K562 (cell line): ENCODE measurements around the gene OCIAD1. TPM values are rescaled to one million over a fixed set of nuclear protein-coding genes. Genes with fewer than 3 reads are reported as not detected.

Experiments
- BRCA1 ChIP-seq, 2 experiments: fragments of 450-650 bp in 1 of 2; sonication (generic) in 1 of 2; formaldehyde crosslinking in 1 of 2; IDR thresholded peaks; 2 replicates each; pipeline versions ENCODE4 v1.5.0 to v1.6.1; 2017 to 2020; ENCODE audit warnings: mild to moderate bottlenecking in 1 of 2, missing genetic modification reagents in 1 of 2
- CAMTA2 ChIP-seq: fragments of 250-450 bp; sonication (Bioruptor Pico); conservative IDR thresholded peaks from 2 replicates; pipeline ENCODE4 v1.5.1; 2022
- CBFA2T2 ChIP-seq: fragments of 450-650 bp; conservative IDR thresholded peaks from 2 replicates; pipeline ENCODE4 v1.6.1; 2017; ENCODE audit warnings: mild to moderate bottlenecking
- ESRRA ChIP-seq: fragments of 450-650 bp; IDR thresholded peaks from 2 replicates; pipeline ENCODE4 v1.6.1; 2014; ENCODE audit warnings: low read depth, mild to moderate bottlenecking, moderate library complexity, borderline replicate concordance
- FOS ChIP-seq: IDR thresholded peaks from 3 replicates; pipeline ENCODE4 v1.6.1; 2011; ENCODE audit not compliant: insufficient read length; ENCODE audit errors: extremely low read depth
- FOXM1 ChIP-seq, 2 experiments: fragments of 450-650 bp in 1 of 2; sonication (generic) in 1 of 2; formaldehyde crosslinking in 1 of 2; IDR thresholded peaks; 2 replicates each; pipeline versions ENCODE4 v1.6.1 to v1.9.0; 2017 to 2022; ENCODE audit warnings: low read depth in 2 of 2, mild to moderate bottlenecking in 2 of 2, missing genetic modification reagents in 1 of 2, moderate library complexity in 1 of 2
- HDAC8 ChIP-seq: fragments of 450-650 bp; IDR thresholded peaks from 2 replicates; pipeline ENCODE4 v1.6.1; 2016; ENCODE audit warnings: mild to moderate bottlenecking, missing genetic modification characterization, moderate library complexity, missing compliant biosample characterization
- HSF4 ChIP-seq: fragments of 250-450 bp; sonication (Bioruptor Pico); IDR thresholded peaks from 2 replicates; pipeline ENCODE4 v2.1.2; 2022; ENCODE audit warnings: mild to moderate bottlenecking, moderate library complexity, borderline replicate concordance
- KLF10 ChIP-seq: fragments of 250-450 bp; sonication (Bioruptor Pico); IDR thresholded peaks from 2 replicates; pipeline ENCODE4 v1.6.1; 2021; ENCODE audit warnings: matching md5 sums
- MCM2 ChIP-seq: fragments of 450-650 bp; IDR thresholded peaks from 2 replicates; pipeline ENCODE4 v1.6.1; 2017; ENCODE audit warnings: low read depth, mild to moderate bottlenecking
- MCM7 ChIP-seq, 2 experiments: fragments of 450-650 bp; IDR thresholded peaks; 2 replicates each; pipeline ENCODE4 v1.6.1; 2016 to 2018
- NFRKB ChIP-seq: fragments of 450-650 bp; IDR thresholded peaks from 2 replicates; pipeline ENCODE4 v1.6.1; 2016; ENCODE audit warnings: low read depth
- PTTG1 ChIP-seq: fragments of 450-650 bp; IDR thresholded peaks from 2 replicates; pipeline ENCODE4 v1.6.1; 2016; ENCODE audit warnings: low read depth, mild to moderate bottlenecking, missing genetic modification characterization, missing compliant biosample characterization
- PYGO2 ChIP-seq: fragments of 450-650 bp; IDR thresholded peaks from 2 replicates; pipeline ENCODE4 v1.6.1; 2016; ENCODE audit warnings: mild to moderate bottlenecking, missing genetic modification characterization, moderate library complexity, missing compliant biosample characterization
- RFX5 ChIP-seq: IDR thresholded peaks from 2 replicates; pipeline ENCODE4 v1.6.1; 2011; ENCODE audit warnings: low read depth, mild to moderate bottlenecking, improper control_type of control experiment, low read length
- SRSF1 ChIP-seq: fragments of 200-400 bp; formaldehyde crosslinking; IDR thresholded peaks from 2 replicates; pipeline ENCODE4 v1.6.1; 2017; ENCODE audit warnings: mild to moderate bottlenecking, low read depth, low read length, moderate library complexity
- TAF15 ChIP-seq: fragments of 200-400 bp; formaldehyde crosslinking; IDR thresholded peaks from 2 replicates; pipeline ENCODE4 v1.6.1; 2017; ENCODE audit warnings: mild to moderate bottlenecking, low read depth, low read length, moderate library complexity
- ZNF778 ChIP-seq: fragments of 450-650 bp; formaldehyde crosslinking; IDR thresholded peaks from 2 replicates; pipeline ENCODE4 v1.4.0; 2020; ENCODE audit warnings: mild to moderate bottlenecking, moderate library complexity
- polyA plus RNA-seq, 8 experiments: library from polyadenylated mRNA; depleted of rRNA in 4 of 8; stranded (reverse) in 5 of 8; unstranded in 3 of 8; fragments of >200 nt; fragmentation: Nextera tagmentation in 2 of 8; fragmentation: Illumina TruSeq in 1 of 8; extraction: Ambion mirVana in 2 of 8; extraction: Trizol in 1 of 8; gene quantifications; 2 replicates each; pipeline versions ENCODE4 v1.2.1 to v1.2.3, GENCODE V29; 2011 to 2014; ENCODE audit warnings: inconsistent platforms in 1 of 8, missing spikeins in 1 of 8
- total RNA-seq, 7 experiments: library from RNA; depleted of rRNA in 6 of 7; stranded (reverse); fragments of >200 nt in 6 of 7; fragmentation: Illumina TruSeq in 2 of 7; extraction: Trizol in 2 of 7; gene quantifications; 2 replicates each; pipeline versions ENCODE4 v1.2.1 to v1.2.3, GENCODE V29; 2011 to 2021; ENCODE audit warnings: low replicate concordance in 1 of 7
- TF ChIP-seq, protein P1 (sequence below), 2 experiments: fragments of 450-650 bp in 1 of 2; IDR thresholded peaks; 2 replicates each; pipeline ENCODE4 v1.6.1; 2011 to 2017; ENCODE audit warnings: low read depth in 2 of 2, antibody characterized with exemption in 1 of 2, borderline replicate concordance in 1 of 2, low read length in 1 of 2, mild to moderate bottlenecking in 1 of 2, mixed read lengths in 1 of 2; ENCODE audit not compliant: control insufficient read depth in 1 of 2
- TF ChIP-seq, protein P2 (sequence below), 2 experiments: IDR thresholded peaks; 2 replicates each; pipeline ENCODE4 v1.6.1; 2011; ENCODE audit warnings: borderline replicate concordance in 1 of 2, control low read depth in 1 of 2, low read depth in 1 of 2, low read length in 1 of 2, mild to moderate bottlenecking in 1 of 2, mixed read lengths in 1 of 2, moderate library complexity in 1 of 2; ENCODE audit not compliant: insufficient read depth in 1 of 2, insufficient read length in 1 of 2, poor library complexity in 1 of 2, severe bottlenecking in 1 of 2; ENCODE audit errors: extremely low read depth in 1 of 2
- TF ChIP-seq, protein P3 (sequence below): fragments of 150-350 bp; conservative IDR thresholded peaks from 2 replicates; pipeline ENCODE4 v1.6.1; 2014; ENCODE audit warnings: low read length

The OCIAD1 gene
- total and polyA plus RNA-seq, 9 of the 15 experiments (the other 6 are each of a cell fraction or from before 2014, with no cell fraction given) = 99.0 to 358 (median 196) TPM

DNA sequence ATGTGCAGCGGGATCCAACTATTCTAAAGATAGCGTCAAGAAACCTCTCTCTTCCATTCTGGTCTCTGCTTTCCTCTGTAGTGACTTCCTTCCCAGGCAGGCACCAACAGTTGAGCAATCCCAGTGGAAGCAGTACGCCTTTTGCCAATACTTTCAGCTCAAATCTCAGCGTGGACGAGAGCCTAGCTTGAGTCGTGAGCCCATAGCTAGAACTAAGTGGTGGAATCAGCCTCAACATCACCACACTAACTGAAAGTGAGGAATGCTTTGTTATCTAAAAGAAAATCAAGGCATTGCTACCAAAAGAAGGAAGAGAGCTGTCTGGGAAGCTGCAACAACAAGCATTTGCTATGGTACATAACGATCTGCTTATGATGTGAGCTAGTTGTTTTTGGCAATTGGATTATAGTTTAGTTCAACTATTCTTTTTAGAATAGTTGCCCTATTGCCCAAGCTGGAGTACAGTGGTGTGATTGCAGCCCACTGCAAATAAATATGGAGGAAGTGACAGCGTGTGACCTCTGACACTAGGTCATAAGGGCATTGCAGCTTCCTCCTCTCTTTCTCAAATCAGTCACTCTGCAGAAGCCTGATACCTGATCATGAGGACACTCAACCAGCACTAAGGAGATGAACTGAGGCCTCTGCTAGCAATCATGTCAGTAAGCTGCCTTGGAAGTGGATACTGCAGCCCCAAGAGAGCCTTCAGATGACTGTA is 26.1 kb upstream of the OCIAD1 start (continued):
- TF ChIP-seq, protein P1, sequence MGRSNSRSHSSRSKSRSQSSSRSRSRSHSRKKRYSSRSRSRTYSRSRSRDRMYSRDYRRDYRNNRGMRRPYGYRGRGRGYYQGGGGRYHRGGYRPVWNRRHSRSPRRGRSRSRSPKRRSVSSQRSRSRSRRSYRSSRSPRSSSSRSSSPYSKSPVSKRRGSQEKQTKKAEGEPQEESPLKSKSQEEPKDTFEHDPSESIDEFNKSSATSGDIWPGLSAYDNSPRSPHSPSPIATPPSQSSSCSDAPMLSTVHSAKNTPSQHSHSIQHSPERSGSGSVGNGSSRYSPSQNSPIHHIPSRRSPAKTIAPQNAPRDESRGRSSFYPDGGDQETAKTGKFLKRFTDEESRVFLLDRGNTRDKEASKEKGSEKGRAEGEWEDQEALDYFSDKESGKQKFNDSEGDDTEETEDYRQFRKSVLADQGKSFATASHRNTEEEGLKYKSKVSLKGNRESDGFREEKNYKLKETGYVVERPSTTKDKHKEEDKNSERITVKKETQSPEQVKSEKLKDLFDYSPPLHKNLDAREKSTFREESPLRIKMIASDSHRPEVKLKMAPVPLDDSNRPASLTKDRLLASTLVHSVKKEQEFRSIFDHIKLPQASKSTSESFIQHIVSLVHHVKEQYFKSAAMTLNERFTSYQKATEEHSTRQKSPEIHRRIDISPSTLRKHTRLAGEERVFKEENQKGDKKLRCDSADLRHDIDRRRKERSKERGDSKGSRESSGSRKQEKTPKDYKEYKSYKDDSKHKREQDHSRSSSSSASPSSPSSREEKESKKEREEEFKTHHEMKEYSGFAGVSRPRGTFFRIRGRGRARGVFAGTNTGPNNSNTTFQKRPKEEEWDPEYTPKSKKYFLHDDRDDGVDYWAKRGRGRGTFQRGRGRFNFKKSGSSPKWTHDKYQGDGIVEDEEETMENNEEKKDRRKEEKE (IDR thresholded peaks at IDR 0.05; ENCODE audit: borderline replicate concordance in 1 of 2, control insufficient read depth in 1 of 2, low read depth in 2 of 2, low read length in 1 of 2) = no peak
- peak; percentile 38 for TF ChIP-seq CBFA2T2
- no peak for TF ChIP-seq HDAC8 (tag)
- no peak for TF ChIP-seq MCM2
- no peak for TF ChIP-seq TAF15
- no peak for TF ChIP-seq MCM7 (IDR thresholded peaks at IDR 0.05)
- no peak for TF ChIP-seq SRSF1
- TF ChIP-seq PYGO2 (tag) = no peak
- no peak for TF ChIP-seq HSF4 (CRISPR knock-in tag)
- TF ChIP-seq FOS = no peak
- no peak for TF ChIP-seq KLF10 (CRISPR knock-in tag)
- no peak for TF ChIP-seq NFRKB
- no peak for TF ChIP-seq BRCA1 (IDR thresholded peaks at IDR 0.05)
- no peak for TF ChIP-seq BRCA1 (CRISPR knock-in tag; IDR thresholded peaks at IDR 0.05)
- TF ChIP-seq PTTG1 (tag) = no peak
- no peak for TF ChIP-seq ZNF778 (CRISPR knock-in tag)
- no peak for TF ChIP-seq CAMTA2 (CRISPR knock-in tag)
- TF ChIP-seq RFX5 = no peak
- peak; percentile 64 for TF ChIP-seq ESRRA
- TF ChIP-seq, protein P2, sequence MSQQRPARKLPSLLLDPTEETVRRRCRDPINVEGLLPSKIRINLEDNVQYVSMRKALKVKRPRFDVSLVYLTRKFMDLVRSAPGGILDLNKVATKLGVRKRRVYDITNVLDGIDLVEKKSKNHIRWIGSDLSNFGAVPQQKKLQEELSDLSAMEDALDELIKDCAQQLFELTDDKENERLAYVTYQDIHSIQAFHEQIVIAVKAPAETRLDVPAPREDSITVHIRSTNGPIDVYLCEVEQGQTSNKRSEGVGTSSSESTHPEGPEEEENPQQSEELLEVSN (IDR thresholded peaks at IDR 0.05; ENCODE audit: borderline replicate concordance in 1 of 2, extremely low read depth in 1 of 2, insufficient read depth in 1 of 2, insufficient read length in 1 of 2, low read depth in 1 of 2, low read length in 1 of 2, poor library complexity in 1 of 2, severe bottlenecking in 1 of 2) = no peak
- TF ChIP-seq, protein P3, sequence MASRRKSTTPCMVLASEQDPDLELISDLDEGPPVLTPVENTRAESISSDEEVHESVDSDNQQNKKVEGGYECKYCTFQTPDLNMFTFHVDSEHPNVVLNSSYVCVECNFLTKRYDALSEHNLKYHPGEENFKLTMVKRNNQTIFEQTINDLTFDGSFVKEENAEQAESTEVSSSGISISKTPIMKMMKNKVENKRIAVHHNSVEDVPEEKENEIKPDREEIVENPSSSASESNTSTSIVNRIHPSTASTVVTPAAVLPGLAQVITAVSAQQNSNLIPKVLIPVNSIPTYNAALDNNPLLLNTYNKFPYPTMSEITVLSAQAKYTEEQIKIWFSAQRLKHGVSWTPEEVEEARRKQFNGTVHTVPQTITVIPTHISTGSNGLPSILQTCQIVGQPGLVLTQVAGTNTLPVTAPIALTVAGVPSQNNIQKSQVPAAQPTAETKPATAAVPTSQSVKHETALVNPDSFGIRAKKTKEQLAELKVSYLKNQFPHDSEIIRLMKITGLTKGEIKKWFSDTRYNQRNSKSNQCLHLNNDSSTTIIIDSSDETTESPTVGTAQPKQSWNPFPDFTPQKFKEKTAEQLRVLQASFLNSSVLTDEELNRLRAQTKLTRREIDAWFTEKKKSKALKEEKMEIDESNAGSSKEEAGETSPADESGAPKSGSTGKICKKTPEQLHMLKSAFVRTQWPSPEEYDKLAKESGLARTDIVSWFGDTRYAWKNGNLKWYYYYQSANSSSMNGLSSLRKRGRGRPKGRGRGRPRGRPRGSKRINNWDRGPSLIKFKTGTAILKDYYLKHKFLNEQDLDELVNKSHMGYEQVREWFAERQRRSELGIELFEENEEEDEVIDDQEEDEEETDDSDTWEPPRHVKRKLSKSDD = no peak
- TF ChIP-seq FOXM1 (IDR thresholded peaks at IDR 0.05; ENCODE audit: low read depth) = no peak
- no peak for TF ChIP-seq FOXM1 (CRISPR knock-in tag; IDR thresholded peaks at IDR 0.05; ENCODE audit: low read depth)
